H1 (cell line): Measurements from ENCODE around the gene SLC25A21. TPM values are rescaled to one million over a fixed set of nuclear protein-coding genes. Genes with fewer than 3 reads are reported as not detected.

ENCODE experiments used
- CREB1 ChIP-seq: IDR thresholded peaks from 2 replicates; pipeline ENCODE4 v1.6.1; 2012; ENCODE audit warnings: inconsistent platforms
- HDAC6 ChIP-seq: IDR thresholded peaks from one replicate; pipeline ENCODE4 v1.7.1; 2012; ENCODE audit warnings: low read depth, mild to moderate bottlenecking, inconsistent platforms, low read length, moderate library complexity
- KDM5A ChIP-seq: fragments of 200-600 bp; IDR thresholded peaks from 2 replicates; pipeline ENCODE4 v1.7.1; 2012; ENCODE audit warnings: mild to moderate bottlenecking, low read length, inconsistent platforms, mixed read lengths
- RBBP5 ChIP-seq: IDR thresholded peaks from 2 replicates; pipeline ENCODE4 v1.7.1; 2012; ENCODE audit warnings: low read depth, mild to moderate bottlenecking, inconsistent platforms, low read length, moderate library complexity, borderline replicate concordance
- SIRT6 ChIP-seq: IDR thresholded peaks from one replicate; pipeline ENCODE4 v1.7.1; 2012; ENCODE audit warnings: low read length, inconsistent platforms
- polyA plus RNA-seq, 7 experiments: library from polyadenylated mRNA; depleted of rRNA in 3 of 7; stranded (reverse) in 5 of 7; unstranded in 2 of 7; fragments of >200 nt in 5 of 7; fragments of 200-250 nt in 2 of 7; gene quantifications; 1 replicate in 5 of 7; 2 replicates in 1 of 7; 4 replicates in 1 of 7; pipeline versions ENCODE4 v1.2.1 to v1.2.3, GENCODE V29; 2011 to 2013; ENCODE audit warnings: missing spikeins in 2 of 7, mixed read lengths in 2 of 7
- total RNA-seq: library from RNA; stranded (reverse); fragmentation: NEBNext Ultra II Directional; extraction: Animal tissue kit (Norgen Biotek cat#: 25700); gene quantifications from 2 replicates; pipeline ENCODE4 v1.2.1, GENCODE V29; 2021

Gene SLC25A21
- total and polyA plus RNA-seq, 2 of the 8 experiments (the other 6 are each of a cell fraction or from before 2014, with no cell fraction given), result 6.9 to 15.7 TPM

DNA sequence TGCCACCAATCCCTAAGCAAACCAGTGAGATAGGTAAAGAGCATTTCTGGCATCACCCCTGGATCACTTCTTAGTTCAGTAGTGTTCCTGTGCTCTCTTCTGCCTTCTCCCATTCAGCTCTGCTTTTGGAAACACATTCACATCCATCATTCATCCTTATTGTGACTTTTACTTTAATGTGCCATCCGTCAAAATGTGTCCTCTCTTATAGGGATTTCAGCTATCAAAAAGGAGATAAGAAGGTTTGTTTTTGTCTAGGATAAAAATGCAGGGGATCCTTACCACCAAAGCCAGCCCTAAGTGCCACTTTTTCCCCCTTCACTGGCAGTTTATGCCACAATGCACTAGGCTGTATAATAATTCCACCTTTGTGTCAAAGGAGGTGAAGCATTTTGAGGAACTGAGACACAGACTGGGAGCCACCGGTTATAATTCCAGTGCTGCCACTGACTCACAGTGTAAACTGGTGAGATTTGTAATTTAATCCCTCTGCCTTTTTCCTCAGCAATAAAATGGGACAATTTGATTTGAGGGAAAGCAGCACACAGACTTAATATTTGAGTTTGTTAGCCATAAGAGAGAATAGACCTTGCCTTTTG lies 352.2 kb downstream of the SLC25A21 start (continued):
- TF ChIP-seq CREB1, result no peak
- TF ChIP-seq KDM5A, result no peak
- no peak for TF ChIP-seq RBBP5
- TF ChIP-seq HDAC6, result no peak
- TF ChIP-seq SIRT6, result no peak
- TF ChIP-seq, all 59 proteins: peak for 0
